ENCODE results near the gene SNAI3. TPM values are rescaled to one million over a fixed set of nuclear protein-coding genes. Genes with fewer than 3 reads are reported as not detected.

The SNAI3 gene
- total RNA-seq, 4 donors from 2014 or later, result 0.94 to 2.0 (median 1.5) TPM

DNA sequence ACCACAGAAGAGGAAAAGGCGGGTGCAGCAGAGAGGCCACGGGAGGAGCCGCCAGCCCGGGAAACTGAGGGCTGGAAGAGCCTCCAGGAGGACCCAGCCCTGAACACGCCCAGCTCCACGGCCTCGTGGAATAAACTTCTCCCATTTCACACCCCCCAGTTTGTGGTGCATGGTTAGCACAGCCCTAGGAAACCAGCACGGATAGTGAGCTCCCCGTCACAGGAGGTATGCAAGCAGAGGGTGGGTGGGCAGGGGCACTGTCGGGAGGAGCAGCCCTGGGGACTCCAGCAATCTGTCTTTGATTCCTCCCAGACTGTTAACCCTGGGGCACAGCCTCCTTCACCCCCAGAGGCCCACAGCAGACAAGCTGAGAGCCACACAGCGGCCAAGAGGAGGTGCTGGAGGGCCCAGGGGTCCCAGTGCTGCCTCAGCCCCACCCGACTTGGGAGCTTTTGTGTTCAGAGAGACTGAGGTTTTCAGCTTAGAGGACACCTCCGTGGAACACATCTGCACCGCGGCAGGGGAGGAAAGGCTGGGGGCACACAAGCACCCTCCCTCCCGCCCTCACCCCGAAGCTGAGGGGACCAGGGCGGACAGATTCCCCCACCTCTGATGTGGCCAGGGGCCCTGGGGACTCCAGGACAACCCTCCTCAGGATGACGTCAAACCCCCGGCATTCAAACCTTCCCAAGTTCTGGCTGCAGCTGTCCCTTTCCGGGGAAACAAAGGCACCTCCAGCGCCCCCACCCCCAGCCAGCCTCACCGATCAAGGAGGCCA lies 49.6 kb downstream of the SNAI3 start:
- TF ChIP-seq, protein P1, sequence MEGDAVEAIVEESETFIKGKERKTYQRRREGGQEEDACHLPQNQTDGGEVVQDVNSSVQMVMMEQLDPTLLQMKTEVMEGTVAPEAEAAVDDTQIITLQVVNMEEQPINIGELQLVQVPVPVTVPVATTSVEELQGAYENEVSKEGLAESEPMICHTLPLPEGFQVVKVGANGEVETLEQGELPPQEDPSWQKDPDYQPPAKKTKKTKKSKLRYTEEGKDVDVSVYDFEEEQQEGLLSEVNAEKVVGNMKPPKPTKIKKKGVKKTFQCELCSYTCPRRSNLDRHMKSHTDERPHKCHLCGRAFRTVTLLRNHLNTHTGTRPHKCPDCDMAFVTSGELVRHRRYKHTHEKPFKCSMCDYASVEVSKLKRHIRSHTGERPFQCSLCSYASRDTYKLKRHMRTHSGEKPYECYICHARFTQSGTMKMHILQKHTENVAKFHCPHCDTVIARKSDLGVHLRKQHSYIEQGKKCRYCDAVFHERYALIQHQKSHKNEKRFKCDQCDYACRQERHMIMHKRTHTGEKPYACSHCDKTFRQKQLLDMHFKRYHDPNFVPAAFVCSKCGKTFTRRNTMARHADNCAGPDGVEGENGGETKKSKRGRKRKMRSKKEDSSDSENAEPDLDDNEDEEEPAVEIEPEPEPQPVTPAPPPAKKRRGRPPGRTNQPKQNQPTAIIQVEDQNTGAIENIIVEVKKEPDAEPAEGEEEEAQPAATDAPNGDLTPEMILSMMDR (IDR thresholded peaks at IDR 0.05; ENCODE audit: low read depth), result no peak

DNA sequence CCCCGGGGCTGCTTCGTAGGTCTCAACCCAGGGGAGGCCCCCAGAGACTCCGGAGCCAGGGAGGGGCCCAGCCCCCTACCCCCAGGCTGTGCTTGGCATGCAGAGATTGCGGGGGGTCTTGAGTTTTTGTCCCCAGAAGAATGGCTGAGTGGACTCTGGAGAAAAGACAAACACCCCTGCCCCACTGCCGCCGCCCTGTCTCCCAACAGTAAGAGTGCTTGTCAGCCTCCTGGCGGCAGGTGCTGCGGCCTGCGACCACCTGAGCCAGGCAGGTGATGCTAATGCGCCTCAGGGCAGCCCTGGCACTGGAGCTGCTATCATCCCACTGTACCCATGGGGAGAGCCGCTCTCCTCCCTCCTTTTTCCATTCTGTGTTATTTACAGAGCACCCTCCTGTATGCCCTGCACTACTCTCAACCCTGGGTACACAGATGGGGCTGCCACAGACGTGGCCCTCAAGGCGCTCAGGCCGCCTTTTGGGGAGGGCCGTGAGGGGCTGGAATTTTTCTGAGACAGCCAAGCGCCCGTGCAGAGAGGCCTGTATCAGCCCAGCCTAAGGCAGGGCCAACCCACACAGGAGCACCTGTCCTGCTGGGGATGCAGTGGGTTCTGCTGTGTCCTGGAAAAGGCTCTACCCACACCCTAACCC lies 50.5 kb downstream of the SNAI3 start:
- TF ChIP-seq, protein P1 (IDR thresholded peaks at IDR 0.05; ENCODE audit: low read depth), result no peak

DNA sequence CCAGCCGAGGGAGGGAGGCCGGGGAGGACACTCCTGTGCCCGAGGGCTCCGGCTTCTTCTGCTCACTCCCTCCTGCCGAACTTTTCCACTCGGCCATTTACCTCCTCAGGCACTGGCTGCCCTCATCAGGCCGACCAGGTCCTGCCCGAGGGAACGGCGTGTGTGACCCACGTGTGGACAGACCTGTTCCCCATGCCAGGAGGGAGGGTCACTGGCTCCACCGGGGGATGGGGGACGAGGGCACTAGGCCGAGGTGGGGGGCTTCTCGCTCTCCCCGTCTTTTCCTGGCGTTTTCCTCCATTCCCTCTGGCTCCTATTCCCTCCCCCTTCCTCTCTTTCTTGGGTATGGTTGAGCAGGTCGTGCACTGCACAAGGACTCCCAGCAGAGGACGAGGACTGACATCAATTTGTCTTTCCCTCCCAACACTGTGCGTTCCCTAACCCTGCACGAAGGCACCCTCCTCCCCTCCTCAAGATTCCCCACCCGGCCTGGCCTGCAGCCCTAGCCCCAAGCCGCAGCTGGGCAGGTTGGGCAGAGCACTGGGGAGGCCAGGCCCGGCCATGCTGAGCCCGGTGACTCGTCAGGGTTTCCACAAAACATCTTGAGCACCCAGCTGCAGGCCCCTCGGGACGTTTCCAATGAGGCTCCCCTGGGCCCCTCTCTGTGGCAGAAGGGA lies 51.2 kb downstream of the SNAI3 start:
- TF ChIP-seq, protein P1 (IDR thresholded peaks at IDR 0.05; ENCODE audit: low read depth), result no peak

DNA sequence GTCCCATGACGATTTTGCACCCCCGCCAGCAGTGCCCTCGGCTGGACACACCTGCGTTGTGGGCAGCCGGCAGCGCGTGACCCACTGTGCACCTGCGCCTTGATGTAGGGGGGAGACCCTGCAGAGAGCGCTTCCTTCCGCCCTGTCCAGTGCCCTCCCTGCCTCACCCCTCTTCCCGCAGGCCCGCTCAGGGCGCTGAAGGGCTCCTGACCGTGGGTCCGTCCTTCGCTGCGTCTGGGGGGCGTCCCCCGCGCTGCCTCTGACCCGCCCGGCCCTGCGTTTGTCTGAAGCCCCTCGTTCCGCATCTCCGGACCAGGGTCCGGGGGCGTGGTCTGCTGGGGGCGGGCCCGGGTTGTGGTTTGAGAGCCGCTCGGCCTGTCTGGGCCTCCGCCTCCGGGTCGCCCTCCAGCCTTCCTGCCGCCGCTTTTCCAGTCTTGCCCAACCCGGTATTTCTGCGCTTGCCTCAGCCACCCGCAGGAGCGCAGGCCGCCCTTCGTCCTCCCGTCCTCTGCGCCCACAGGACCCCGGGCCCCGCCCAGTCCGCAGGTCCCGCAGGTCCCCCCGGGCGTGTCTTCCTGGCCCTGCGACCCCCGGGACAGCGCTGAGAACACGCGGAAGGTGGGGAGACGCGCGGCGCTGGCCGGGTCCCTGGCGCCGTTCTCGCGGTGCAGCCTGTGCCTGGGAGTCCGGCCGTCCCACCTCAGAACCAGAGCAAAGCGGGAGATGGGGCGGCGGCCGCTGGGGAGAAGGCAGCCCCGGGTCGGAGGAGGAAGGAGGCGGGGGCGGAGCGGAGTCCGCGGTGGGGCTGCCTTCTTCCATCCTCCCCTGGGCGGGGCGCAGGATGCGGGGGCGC lies 51.9 kb downstream of the SNAI3 start:
- TF ChIP-seq, protein P1 (IDR thresholded peaks at IDR 0.05; ENCODE audit: low read depth), result no peak

DNA sequence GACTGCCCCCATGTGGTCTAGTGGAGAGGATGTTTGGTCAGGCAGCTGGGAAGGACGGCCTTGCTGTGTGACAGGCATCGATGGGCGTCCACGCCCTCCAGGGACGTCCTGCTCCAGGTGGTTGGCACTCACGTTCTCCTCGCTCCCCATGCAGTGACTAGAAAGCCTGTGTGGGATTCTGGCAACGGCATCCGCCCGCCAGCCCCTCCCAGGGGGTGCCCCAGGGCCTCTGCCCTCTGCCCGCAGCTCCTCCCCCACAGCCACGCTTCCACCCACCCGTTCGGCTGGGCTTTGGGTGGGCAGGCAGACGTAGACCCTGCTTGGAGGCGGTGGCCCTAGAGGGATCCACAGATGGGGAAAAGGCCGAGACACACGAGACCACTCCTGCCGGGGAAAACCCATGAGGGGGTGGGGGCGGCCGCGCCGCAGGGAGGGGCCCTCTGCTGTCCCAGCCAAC lies 52.6 kb downstream of the SNAI3 start:
- TF ChIP-seq, protein P1 (IDR thresholded peaks at IDR 0.05; ENCODE audit: low read depth), result no peak

DNA sequence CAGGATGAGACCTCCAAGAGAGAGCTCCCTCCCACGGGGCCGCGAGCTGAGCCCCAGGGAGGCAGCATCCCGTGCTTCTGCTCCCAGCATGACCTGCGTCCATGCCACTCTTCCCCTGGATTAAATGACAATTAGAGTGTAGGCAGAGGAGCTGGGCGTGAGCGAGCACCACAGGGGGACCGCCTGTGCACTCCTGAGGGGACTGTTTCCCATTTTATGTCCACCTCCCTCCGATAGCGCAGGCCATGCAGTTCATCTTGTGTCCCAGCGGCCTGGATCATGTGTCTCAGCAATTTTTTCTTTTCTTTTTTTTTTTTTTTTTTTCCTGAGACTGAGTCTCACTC lies 53.7 kb downstream of the SNAI3 start:
- TF ChIP-seq, protein P1 (IDR thresholded peaks at IDR 0.05; ENCODE audit: low read depth), result no peak
